Measurements from ENCODE around the gene STPG2. TPM values are rescaled to one million over a fixed set of nuclear protein-coding genes. Genes with fewer than 3 reads are reported as not detected.

STPG2 gene
- total RNA-seq, 2 donors from 2014 or later = not detected

DNA sequence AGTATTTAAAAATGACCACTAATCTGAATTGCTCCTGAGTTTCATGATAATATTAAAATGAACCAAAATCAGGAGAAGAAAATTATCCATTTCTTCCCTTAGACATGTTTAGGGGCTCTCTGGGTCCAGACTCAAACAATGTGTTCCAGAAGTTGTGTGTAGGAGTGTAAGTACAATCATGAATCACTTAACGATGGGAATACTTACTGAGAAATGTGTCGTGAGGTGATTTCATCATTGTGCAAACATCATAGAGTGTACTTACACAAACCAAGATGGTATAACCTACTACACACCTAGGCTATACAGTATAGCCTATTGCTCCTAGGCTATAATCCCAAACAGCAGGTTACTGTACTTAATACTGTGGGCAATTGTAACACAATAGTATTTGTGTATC, 74.8 kb downstream of the STPG2 start:
- no peak overlapping the region for H3K27ac ChIP-seq
- H3K27me3 ChIP-seq (replicated peaks; ENCODE audit: insufficient read depth) = no peaks in the 10 kb centered on the region
- no peaks in the 10 kb centered on the region for H3K4me1 ChIP-seq (ENCODE audit: control insufficient read depth in 1 of 2, low read depth in 2 of 2)
- no peak overlapping the region for H3K4me3 ChIP-seq
- TF ChIP-seq CTCF (IDR thresholded peaks at IDR 0.05) = no peak
- H3K9me3 ChIP-seq = no peaks in the 10 kb centered on the region
- ATAC-seq (ENCODE audit: insufficient number of reproducible peaks, low FRiP score, low read depth) = no peak
- no peak for DNase-seq (ENCODE audit: low spot score)
- no peaks in the 10 kb centered on the region for H3K36me3 ChIP-seq

DNA sequence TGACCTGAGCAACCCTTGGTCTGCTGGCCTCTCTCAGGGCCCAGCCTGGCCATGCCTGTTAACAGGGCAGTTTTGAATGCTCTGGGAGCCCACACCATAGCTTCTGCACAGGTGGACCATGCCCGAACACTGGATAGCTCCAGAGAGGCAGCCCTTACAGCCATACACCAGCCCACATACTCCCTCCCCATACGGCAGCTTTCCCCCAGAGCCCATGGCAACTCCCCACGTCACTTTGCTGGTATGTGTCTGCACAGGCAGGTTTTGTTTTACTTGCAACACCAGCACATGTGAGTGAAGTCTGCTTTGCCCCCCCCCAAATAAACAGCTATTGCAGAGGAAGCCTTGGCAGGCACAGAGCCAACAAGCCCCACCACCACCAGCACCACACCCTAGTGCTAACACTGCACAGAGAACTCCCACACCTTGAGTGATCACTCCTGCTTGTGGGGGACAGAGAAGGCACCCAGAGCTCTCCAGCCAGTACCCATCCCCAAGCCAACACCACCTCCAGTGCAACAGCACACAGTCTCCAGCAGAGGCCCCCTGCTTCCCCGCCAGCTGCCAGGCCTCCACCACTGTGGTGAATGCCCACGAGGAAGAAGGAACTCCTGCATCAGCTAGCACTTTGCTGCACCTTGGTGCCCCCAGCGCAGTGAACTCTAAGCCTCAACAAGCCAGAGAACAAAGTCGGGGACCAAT, 87.3 kb downstream of the STPG2 start:
- Histone ChIP-seq H3K9me3 (peaks cover 2% of the 10 kb centered on the region), H3K4me1 (ENCODE audit: control insufficient read depth in 1 of 2, low read depth in 2 of 2) (no peaks in the 10 kb centered on the region), H3K36me3 (no peaks in the 10 kb centered on the region), H3K4me3 (no peak overlapping the region), H3K27ac (no peak overlapping the region), H3K27me3 (replicated peaks; ENCODE audit: insufficient read depth) (no peaks in the 10 kb centered on the region)
- ATAC-seq (ENCODE audit: insufficient number of reproducible peaks, low FRiP score, low read depth) (no peak), DNase-seq (ENCODE audit: low spot score) (no peak)
- no peak for TF ChIP-seq CTCF (IDR thresholded peaks at IDR 0.05)

DNA sequence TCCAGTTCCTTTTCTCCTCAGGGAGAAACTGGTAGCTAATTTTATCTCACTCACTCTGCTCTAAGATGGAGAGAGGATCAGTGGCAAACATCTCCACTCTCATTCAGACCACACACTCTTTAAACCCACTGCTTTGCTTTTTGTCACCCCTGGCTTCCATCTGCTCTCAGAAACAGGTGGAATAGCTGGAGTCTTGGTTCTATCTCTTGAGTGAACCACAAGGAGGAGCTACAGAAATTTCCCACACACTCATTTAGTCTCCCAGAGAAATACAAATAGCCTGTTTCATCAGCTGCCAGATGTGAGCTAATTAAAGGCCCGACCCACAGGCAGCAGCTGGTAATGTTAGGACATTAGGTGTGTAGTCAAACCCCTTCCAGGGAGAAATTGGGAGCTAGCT, 96.6 kb downstream of the STPG2 start:
- no peak for DNase-seq (ENCODE audit: low spot score)
- Histone ChIP-seq H3K9me3 (no peaks in the 10 kb centered on the region), H3K4me1 (ENCODE audit: control insufficient read depth in 1 of 2, low read depth in 2 of 2) (no peaks in the 10 kb centered on the region), H3K36me3 (no peaks in the 10 kb centered on the region), H3K4me3 (no peak overlapping the region), H3K27me3 (replicated peaks; ENCODE audit: insufficient read depth) (no peaks in the 10 kb centered on the region), H3K27ac (no peak overlapping the region)
- no peak for TF ChIP-seq CTCF (IDR thresholded peaks at IDR 0.05)
- ATAC-seq (ENCODE audit: insufficient number of reproducible peaks, low FRiP score, low read depth) = no peak

DNA sequence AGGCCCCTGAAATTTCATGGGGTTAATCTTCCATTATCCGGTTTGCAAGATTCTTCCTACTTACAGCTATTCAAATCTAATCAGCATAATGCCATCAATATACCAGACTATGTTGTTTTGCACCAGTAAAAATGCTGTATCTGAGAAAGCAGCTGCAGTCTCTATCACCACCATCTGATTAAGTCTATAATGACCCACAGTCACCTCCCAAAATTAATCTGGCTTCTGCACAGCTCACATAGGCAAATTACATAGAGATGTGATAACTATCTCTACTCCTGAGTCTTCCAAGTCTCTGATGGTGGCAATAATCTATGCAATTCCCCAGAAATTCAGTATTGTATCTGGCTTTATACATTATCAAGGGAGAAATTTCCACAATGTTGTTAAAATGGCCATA, 113.2 kb downstream of the STPG2 start:
- Histone ChIP-seq H3K9me3 (no peaks in the 10 kb centered on the region), H3K27me3 (replicated peaks; ENCODE audit: insufficient read depth) (no peaks in the 10 kb centered on the region), H3K4me3 (no peak overlapping the region), H3K36me3 (no peaks in the 10 kb centered on the region), H3K4me1 (ENCODE audit: control insufficient read depth in 1 of 2, low read depth in 2 of 2) (no peaks in the 10 kb centered on the region), H3K27ac (no peak overlapping the region)
- no peak for ATAC-seq (ENCODE audit: insufficient number of reproducible peaks, low FRiP score, low read depth)
- TF ChIP-seq CTCF (IDR thresholded peaks at IDR 0.05) = no peak
- DNase-seq (ENCODE audit: low spot score) = no peak

DNA sequence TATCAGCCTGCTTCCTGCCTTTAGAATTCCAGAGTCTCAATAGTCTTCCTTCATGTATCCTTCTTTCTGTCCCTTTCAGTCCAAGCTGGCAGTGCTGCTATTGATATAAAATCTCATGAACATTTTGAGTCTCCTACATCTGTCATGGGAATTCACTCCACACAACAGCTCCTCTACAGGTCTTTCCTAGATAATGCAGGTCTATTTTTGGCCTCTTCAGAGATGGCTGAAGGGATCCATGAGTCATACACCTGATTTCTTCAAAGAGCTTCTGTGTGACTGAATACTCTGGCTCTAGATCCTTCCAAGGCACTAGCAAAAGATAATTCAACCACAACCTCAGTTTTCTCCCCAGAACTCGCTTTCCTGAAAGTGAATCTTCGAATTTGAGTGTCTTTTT, 115.4 kb downstream of the STPG2 start:
- no peaks in the 10 kb centered on the region for H3K4me1 ChIP-seq (ENCODE audit: control insufficient read depth in 1 of 2, low read depth in 2 of 2)
- no peaks in the 10 kb centered on the region for H3K27me3 ChIP-seq (replicated peaks; ENCODE audit: insufficient read depth)
- H3K27ac ChIP-seq = no peak overlapping the region
- DNase-seq (ENCODE audit: low spot score) = no peak
- TF ChIP-seq CTCF (IDR thresholded peaks at IDR 0.05) = no peak
- no peak overlapping the region for H3K4me3 ChIP-seq
- no peak for ATAC-seq (ENCODE audit: insufficient number of reproducible peaks, low FRiP score, low read depth)
- H3K36me3 ChIP-seq = no peaks in the 10 kb centered on the region
- H3K9me3 ChIP-seq = no peaks in the 10 kb centered on the region

Data from thoracic aorta (tissue), 2 donors.